NCI-H1694 treated with DMSO at 0.1 percent for 48 hours (cell line): ENCODE data around the gene ARSD.
"Not testable (repeated sequence)": the region's sequence is repeated elsewhere in the genome, so short reads cannot be mapped to it uniquely, and the experiment has no call there.

Experiments
- DNase-seq: peaks from one replicate; lab custom pipeline; 2025; lab: John Stamatoyannopoulos, UW

ARSD gene

GRCh38 chrX:2933125-2933900, 4.2 kb upstream of the ARSD start:
- no peak for DNase-seq

GRCh38 chrX:2931612-2932011, 2.5 kb upstream of the ARSD start:
- DNase-seq, result no peak

GRCh38 chrX:2931155-2931554, 2.0 kb upstream of the ARSD start:
- no peak for DNase-seq

GRCh38 chrX:2928191-2928582, 952 bp downstream of the ARSD start:
- no peak for DNase-seq

DNA sequence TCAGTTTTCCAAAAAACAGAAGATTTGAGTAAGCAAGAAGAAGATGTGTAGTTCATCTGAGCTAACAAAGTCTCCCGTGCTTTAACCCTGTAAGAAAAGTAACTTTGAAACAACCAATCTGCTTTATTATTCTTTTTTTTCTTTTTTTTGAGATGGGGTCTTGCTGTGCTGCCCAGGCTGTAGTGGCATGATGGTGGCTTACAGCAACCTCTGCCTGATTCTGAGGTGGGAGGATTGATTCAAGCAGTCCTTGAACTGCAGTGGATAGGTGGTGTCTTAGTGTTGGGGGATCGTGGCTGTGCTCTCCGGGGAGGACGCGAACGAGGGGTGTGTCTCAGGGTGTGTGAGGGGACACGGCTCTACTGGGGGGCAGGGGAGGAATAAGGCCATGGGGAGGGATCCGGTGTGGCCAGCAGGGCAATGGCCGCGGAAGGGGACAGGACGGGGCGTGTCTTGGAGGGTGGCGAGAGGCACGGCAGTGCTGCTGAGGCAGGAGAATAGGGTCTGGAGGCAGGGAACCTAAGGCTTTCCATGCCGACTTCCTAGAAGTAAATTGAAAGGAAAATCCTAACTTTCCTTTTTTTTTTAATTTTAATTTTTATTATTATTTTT, 2.4 kb downstream of the ARSD start:
- DNase-seq, result no peak

GRCh38 chrX:2926255-2926654, 2.9 kb downstream of the ARSD start:
- not testable (repeated sequence) for DNase-seq

GRCh38 chrX:2924151-2924550, 5.0 kb downstream of the ARSD start:
- no peak for DNase-seq

DNA sequence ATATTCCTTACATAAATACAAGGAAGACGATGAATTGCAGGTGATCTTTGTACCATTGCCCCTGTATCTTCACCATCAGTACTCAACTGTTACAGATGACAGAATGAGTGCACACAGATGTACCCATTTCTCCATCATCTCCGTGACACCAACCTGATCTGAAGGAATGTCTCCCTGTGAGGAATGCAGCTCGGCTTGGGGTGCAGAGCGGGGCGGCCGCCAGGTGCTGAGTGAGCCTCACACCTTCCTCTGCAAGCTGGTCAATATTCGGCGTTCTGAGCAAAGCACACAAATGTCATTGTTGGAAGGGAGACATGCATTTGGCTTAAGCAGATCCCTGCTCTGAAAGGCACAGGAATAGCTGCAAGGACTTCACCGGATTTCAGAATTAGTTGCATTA, 7.4 kb downstream of the ARSD start:
- DNase-seq, result no peak

- DNase-seq, result no peak
Measured at GRCh38 chrX:2921193-2921592, 7.9 kb downstream of the ARSD start.

- no peak for DNase-seq
Measured at GRCh38 chrX:2917767-2918166, 11.4 kb downstream of the ARSD start.

GRCh38 chrX:2913118-2913517, 16.0 kb downstream of the ARSD start:
- no peak for DNase-seq

DNA sequence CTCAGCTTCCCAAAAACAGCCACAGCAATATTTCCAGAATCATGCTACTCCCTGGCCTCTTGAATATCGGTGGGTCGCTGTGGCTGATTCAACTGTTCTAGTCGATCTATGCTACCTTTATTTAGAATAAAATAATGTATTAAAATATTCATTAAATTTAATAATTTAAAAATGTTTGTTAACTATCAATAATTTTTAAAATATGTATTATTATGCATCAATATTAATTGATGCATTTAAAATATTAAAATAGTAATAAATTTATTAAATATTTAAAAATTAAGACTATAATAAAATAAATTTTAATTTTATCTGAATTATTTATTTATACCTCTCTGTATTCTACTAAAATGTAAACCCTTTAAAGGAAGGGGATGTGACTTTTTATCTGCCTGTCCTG, 19.0 kb downstream of the ARSD start:
- DNase-seq, result no peak

DNA sequence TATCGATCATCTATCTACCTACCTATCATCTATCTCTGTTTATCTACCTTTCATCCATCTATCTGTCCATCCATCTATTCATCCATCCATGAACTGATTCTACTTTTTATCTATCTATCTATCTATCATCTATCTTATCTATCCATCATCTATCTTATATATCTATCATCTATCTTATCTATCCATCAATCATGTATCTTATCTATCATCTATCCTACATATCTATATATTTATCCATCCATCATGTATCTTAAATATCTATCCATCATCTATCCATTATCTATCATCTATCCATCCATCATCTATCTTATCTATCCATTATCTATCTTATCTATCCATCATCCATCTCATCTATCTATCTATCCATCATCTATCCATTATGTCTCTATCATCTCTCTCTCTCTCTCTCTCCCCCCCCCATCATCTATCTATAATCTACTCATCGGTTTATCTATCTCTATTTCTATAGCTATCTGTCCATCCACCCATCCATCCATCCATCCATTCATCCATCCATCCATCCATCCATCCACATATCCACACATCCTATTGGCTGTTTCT, 20.9 kb downstream of the ARSD start:
- DNase-seq, result no peak

- DNase-seq, result no peak
Measured at GRCh38 chrX:2907295-2907694, 21.8 kb downstream of the ARSD start.

GRCh38 chrX:2903366-2903765, 25.8 kb downstream of the ARSD start:
- no peak for DNase-seq

- DNase-seq, result no peak
Measured at GRCh38 chrX:2902841-2903240, 26.3 kb downstream of the ARSD start.

DNA sequence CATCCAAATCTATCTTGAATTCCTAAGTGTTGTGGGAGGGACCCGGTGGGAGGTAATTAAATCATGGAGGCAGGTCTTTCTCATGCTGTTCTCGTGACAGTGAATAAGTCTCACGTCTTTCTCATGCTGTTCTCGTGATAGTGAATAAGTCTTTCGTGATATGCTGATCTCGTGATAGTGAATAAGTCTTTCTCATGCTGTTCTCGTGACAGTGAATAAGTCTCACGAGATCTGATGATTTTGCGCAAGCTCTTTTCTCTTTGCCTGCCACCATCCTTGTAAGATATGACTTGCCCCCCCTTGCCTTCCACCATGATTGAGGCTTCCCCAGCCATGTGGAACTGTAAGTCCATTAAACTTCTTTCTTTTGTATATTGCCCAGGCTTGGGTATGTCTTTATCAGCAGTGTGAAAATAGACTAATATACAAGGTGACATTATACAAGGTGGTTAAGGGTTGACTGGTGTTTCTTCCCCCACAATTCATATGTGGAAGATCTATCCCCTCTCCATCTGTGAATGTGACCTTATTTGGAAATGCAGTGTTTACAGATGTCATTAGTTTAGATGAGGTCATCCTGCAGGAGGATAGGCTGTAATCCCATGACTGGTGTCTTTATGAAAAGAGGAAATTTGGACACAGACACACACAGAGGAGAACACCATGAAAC, 27.6 kb downstream of the ARSD start:
- no peak for DNase-seq

- no peak for DNase-seq
Measured at GRCh38 chrX:2898846-2899512, 30.2 kb downstream of the ARSD start.

DNA sequence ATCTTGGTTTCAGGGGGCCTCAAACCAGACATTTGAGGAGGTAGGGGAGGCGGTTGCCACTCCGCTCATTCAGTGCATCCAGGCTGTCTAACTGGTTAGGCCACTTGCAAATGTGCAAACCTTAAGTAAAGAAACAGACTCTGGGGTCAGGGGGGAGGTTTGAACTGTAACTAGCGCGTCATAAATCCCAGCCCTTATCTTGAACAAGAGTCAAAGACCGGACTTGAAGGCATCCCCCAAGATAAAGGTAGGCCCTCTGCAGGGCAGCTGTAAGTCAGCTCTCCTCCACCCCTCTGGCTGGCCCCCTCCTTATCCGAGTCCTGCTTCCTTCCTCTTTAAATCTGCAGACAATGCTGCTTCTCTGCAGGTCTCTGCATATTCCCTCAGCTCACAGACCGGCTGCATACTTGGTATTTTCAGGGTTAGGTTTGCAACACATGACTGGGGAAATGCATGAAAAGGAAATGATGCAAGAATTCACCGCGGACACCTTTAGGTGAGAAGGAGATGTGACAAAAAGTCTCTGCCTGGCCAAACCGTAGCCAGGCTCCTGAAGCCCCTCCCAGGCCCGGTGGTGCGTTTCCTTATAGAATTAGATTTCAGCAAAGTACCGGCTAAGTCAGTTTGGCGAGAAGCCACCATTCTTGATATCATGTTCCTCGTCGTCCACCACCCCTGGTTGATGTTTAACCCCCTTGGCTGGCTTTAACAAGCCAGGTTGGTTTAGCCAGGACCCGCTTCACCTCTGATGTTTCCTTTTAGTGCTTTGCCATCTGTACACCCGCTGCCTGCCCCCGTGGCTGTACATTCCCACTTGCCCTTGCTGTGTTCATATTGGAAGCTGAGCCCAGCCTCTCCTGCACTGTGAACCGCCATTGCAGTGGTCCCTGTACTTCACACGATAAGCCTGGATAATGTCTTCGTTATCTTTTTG, 31.2 kb downstream of the ARSD start:
- not testable (repeated sequence) for DNase-seq

DNA sequence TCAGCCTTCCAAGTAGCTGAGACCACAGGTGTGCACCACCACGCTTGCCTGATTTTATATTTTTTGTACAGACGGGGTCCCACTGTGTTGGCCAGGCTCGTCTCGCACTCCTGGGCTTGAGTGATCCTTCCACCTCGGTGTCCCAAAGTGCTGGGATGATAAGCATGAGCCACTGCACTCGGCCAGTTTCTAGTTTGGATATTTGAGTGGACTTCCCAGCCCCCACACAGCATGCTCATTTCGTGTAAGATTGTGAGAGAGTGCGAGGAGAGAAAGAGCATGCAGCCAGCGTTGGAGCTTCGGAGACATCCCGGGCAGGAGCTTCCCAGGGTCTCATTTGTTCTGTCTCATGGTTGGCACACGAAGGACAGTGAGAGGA, 31.8 kb downstream of the ARSD start:
- no peak for DNase-seq

- DNase-seq, result no peak
Measured at GRCh38 chrX:2894885-2895292, 34.2 kb downstream of the ARSD start.
